HEK293 (cell line): ENCODE results near the gene CHMP4A.

ENCODE experiments used
- KLF16 ChIP-seq: fragments of 450-650 bp; formaldehyde crosslinking; IDR thresholded peaks from 2 replicates; pipeline ENCODE4 v1.5.1; 2017; ENCODE audit warnings: missing biosample characterization, missing genetic modification characterization
- OVOL3 ChIP-seq: fragments of 450-650 bp; formaldehyde crosslinking; IDR thresholded peaks from 2 replicates; pipeline ENCODE4 v1.5.1; 2016; ENCODE audit warnings: missing biosample characterization, missing genetic modification characterization
- PRDM10 ChIP-seq: fragments of 450-650 bp; formaldehyde crosslinking; IDR thresholded peaks from 2 replicates; pipeline ENCODE4 v1.5.1; 2016; ENCODE audit warnings: missing biosample characterization, missing genetic modification characterization
- SCRT2 ChIP-seq: fragments of 450-650 bp; formaldehyde crosslinking; IDR thresholded peaks from 2 replicates; pipeline ENCODE4 v1.5.1; 2016; ENCODE audit warnings: missing biosample characterization, missing genetic modification characterization
- SP2 ChIP-seq: fragments of 450-650 bp; formaldehyde crosslinking; IDR thresholded peaks from 2 replicates; pipeline ENCODE4 v1.5.1; 2016; ENCODE audit warnings: missing biosample characterization, missing genetic modification characterization
- SP3 ChIP-seq: fragments of 450-650 bp; formaldehyde crosslinking; IDR thresholded peaks from 2 replicates; pipeline ENCODE4 v1.5.1; 2016; ENCODE audit warnings: missing biosample characterization, missing genetic modification characterization
- ZBTB11 ChIP-seq: fragments of 450-650 bp; formaldehyde crosslinking; conservative IDR thresholded peaks from 2 replicates; pipeline ENCODE4 v1.5.1; 2016; ENCODE audit warnings: low read depth, missing biosample characterization, missing genetic modification characterization
- ZBTB8A ChIP-seq: fragments of 450-650 bp; formaldehyde crosslinking; IDR thresholded peaks from 2 replicates; pipeline ENCODE4 v1.5.1; 2016; ENCODE audit warnings: missing biosample characterization, missing genetic modification characterization
- ZFHX2 ChIP-seq: fragments of 450-650 bp; formaldehyde crosslinking; conservative IDR thresholded peaks from 2 replicates; pipeline ENCODE4 v1.5.1; 2016; ENCODE audit warnings: missing biosample characterization, missing genetic modification characterization
- ZNF169 ChIP-seq: fragments of 450-650 bp; formaldehyde crosslinking; IDR thresholded peaks from 2 replicates; pipeline ENCODE4 v1.5.1; 2016; ENCODE audit warnings: missing biosample characterization, missing genetic modification characterization
- ZNF184 ChIP-seq: fragments of 450-650 bp; IDR thresholded peaks from 2 replicates; pipeline ENCODE4 v1.5.1; 2018; ENCODE audit warnings: missing biosample characterization, mild to moderate bottlenecking, missing genetic modification characterization
- ZNF341 ChIP-seq: fragments of 450-650 bp; formaldehyde crosslinking; IDR thresholded peaks from 2 replicates; pipeline ENCODE4; 2016; ENCODE audit warnings: low read depth, missing biosample characterization, missing genetic modification characterization
- ZNF513 ChIP-seq: fragments of 450-650 bp; IDR thresholded peaks from 2 replicates; pipeline ENCODE4 v1.5.1; 2018; ENCODE audit warnings: missing biosample characterization, missing genetic modification characterization
- ZNF549 ChIP-seq: fragments of 450-650 bp; IDR thresholded peaks from 2 replicates; pipeline ENCODE4 v1.5.1; 2018; ENCODE audit warnings: missing biosample characterization, missing genetic modification characterization, mild to moderate bottlenecking, inconsistent platforms, moderate library complexity
- ZNF621 ChIP-seq: fragments of 450-650 bp; formaldehyde crosslinking; IDR thresholded peaks from 2 replicates; pipeline ENCODE4 v1.5.1; 2017; ENCODE audit warnings: missing biosample characterization, missing genetic modification characterization
- ZXDB ChIP-seq: fragments of 450-650 bp; formaldehyde crosslinking; IDR thresholded peaks from 2 replicates; pipeline ENCODE4 v1.5.1; 2016; ENCODE audit warnings: missing biosample characterization, missing genetic modification characterization
- TF ChIP-seq, protein P1 (sequence below): fragments of 450-650 bp; formaldehyde crosslinking; conservative IDR thresholded peaks from 2 replicates; pipeline ENCODE4 v1.5.1; 2016; ENCODE audit warnings: low read depth, missing biosample characterization, missing genetic modification characterization
- TF ChIP-seq, protein P2 (sequence below): fragments of 450-650 bp; formaldehyde crosslinking; IDR thresholded peaks from 2 replicates; pipeline ENCODE4 v1.5.1; 2016; ENCODE audit warnings: missing biosample characterization, missing genetic modification characterization, borderline replicate concordance

The CHMP4A gene

GRCh38 chr14:24232645-24233537 is 19.6 kb upstream of the CHMP4A start, which contains the start of gene GMPR2 (continued):
- TF ChIP-seq, protein P1, sequence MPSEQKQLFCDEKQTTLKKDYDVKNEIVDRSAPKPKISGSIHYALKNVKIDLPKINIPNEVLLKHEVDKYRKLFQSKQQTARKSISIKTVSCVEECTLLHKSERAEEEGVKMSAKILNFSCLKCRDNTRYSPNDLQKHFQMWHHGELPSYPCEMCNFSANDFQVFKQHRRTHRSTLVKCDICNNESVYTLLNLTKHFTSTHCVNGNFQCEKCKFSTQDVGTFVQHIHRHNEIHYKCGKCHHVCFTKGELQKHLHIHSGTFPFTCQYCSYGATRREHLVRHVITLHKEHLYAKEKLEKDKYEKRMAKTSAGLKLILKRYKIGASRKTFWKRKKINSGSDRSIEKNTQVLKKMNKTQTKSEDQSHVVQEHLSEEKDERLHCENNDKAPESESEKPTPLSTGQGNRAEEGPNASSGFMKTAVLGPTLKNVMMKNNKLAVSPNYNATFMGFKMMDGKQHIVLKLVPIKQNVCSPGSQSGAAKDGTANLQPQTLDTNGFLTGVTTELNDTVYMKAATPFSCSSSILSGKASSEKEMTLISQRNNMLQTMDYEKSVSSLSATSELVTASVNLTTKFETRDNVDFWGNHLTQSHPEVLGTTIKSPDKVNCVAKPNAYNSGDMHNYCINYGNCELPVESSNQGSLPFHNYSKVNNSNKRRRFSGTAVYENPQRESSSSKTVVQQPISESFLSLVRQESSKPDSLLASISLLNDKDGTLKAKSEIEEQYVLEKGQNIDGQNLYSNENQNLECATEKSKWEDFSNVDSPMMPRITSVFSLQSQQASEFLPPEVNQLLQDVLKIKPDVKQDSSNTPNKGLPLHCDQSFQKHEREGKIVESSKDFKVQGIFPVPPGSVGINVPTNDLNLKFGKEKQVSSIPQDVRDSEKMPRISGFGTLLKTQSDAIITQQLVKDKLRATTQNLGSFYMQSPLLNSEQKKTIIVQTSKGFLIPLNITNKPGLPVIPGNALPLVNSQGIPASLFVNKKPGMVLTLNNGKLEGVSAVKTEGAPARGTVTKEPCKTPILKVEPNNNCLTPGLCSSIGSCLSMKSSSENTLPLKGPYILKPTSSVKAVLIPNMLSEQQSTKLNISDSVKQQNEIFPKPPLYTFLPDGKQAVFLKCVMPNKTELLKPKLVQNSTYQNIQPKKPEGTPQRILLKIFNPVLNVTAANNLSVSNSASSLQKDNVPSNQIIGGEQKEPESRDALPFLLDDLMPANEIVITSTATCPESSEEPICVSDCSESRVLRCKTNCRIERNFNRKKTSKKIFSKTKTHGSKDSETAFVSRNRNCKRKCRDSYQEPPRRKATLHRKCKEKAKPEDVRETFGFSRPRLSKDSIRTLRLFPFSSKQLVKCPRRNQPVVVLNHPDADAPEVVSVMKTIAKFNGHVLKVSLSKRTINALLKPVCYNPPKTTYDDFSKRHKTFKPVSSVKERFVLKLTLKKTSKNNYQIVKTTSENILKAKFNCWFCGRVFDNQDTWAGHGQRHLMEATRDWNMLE (tag by site-specific recombination), result peak; percentile 71
- TF ChIP-seq ZNF621 (tag by site-specific recombination) (no peak), ZNF184 (tag by site-specific recombination) (no peak), ZFHX2 (tag by site-specific recombination) (no peak), ZBTB11 (tag by site-specific recombination) (peak; percentile 94), SP3 (tag by site-specific recombination) (peak; percentile 67; the same call in 1 of the 2 replicates), OVOL3 (tag by site-specific recombination) (peak; percentile 48; the same call in 1 of the 2 replicates), SP2 (tag by site-specific recombination) (peak; percentile 43), ZNF549 (tag by site-specific recombination) (no peak), ZNF341 (tag by site-specific recombination) (peak; percentile 62; the same call in 1 of the 2 replicates), ZXDB (tag by site-specific recombination) (0 out of 2 replicates have a peak, but pooled peaks have one; percentile 27), KLF16 (0 out of 2 replicates have a peak, but pooled peaks have one; percentile 15), ZNF169 (tag by site-specific recombination) (no peak), ZBTB8A (tag by site-specific recombination) (no peak), ZNF513 (tag by site-specific recombination) (no peak), SCRT2 (peak; percentile 95), PRDM10 (tag by site-specific recombination) (peak; percentile 44)
- TF ChIP-seq, protein P2, sequence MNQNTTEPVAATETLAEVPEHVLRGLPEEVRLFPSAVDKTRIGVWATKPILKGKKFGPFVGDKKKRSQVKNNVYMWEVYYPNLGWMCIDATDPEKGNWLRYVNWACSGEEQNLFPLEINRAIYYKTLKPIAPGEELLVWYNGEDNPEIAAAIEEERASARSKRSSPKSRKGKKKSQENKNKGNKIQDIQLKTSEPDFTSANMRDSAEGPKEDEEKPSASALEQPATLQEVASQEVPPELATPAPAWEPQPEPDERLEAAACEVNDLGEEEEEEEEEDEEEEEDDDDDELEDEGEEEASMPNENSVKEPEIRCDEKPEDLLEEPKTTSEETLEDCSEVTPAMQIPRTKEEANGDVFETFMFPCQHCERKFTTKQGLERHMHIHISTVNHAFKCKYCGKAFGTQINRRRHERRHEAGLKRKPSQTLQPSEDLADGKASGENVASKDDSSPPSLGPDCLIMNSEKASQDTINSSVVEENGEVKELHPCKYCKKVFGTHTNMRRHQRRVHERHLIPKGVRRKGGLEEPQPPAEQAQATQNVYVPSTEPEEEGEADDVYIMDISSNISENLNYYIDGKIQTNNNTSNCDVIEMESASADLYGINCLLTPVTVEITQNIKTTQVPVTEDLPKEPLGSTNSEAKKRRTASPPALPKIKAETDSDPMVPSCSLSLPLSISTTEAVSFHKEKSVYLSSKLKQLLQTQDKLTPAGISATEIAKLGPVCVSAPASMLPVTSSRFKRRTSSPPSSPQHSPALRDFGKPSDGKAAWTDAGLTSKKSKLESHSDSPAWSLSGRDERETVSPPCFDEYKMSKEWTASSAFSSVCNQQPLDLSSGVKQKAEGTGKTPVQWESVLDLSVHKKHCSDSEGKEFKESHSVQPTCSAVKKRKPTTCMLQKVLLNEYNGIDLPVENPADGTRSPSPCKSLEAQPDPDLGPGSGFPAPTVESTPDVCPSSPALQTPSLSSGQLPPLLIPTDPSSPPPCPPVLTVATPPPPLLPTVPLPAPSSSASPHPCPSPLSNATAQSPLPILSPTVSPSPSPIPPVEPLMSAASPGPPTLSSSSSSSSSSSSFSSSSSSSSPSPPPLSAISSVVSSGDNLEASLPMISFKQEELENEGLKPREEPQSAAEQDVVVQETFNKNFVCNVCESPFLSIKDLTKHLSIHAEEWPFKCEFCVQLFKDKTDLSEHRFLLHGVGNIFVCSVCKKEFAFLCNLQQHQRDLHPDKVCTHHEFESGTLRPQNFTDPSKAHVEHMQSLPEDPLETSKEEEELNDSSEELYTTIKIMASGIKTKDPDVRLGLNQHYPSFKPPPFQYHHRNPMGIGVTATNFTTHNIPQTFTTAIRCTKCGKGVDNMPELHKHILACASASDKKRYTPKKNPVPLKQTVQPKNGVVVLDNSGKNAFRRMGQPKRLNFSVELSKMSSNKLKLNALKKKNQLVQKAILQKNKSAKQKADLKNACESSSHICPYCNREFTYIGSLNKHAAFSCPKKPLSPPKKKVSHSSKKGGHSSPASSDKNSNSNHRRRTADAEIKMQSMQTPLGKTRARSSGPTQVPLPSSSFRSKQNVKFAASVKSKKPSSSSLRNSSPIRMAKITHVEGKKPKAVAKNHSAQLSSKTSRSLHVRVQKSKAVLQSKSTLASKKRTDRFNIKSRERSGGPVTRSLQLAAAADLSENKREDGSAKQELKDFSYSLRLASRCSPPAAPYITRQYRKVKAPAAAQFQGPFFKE (tag by site-specific recombination), result no peak
